Ramos (cell line): ENCODE data around the gene TNS4.

Experiments used
- in situ Hi-C: fragments of 300-500 bp; cut with MboI; formaldehyde crosslinking; loops from one replicate; pipeline ENCODE4 v1.14.3; 2022; ENCODE audit warnings: low sequenced_read_pairs; ENCODE audit not compliant: unreplicated experiment

Gene TNS4

DNA sequence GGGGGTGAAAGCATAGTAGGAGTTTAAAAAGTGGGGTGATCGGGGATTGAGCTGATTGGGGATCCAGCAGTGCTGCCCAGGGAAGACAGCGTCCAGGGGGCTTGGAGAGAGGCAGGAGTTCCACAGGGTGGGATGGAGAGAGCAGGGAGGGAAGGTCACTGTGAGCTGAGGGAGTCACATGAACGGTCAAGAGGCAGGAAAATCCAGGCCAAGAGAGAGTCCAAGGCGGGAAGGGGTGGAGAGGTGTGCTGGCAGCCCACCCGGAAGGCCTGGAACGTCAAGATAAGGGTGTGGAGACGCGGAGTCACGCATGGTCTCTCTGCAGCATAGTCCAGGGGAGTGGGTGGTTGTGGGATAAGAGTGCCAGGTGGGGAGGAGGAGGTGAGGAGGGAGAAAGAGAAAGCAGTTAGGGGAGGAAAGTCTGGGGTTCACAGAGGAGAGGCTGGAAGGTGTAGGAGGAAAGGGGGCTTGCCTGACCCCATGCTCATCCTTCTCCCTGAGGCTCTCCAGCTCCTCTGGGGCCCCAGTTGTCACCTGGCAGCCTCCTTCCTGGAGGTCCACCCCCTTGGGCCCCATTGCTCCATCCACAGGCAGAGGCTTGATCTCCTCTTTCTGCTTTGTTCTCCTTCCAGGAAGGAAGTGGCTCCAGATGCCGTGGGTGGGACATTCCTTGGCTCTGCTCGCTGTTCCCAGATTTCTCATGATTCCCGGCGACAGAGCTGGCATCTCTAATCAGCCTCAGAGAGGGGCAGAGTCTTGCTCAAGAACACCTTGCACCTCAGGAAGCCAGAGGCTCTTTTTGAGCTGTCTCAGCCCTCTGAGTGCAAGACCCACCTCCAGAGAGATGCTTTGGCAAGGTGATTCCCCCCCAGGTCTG lies 35.1 kb upstream of the TNS4 start:
- in situ Hi-C loops: loop anchor here (5.0 to 10.0 kb wide), 2 partner anchors 102 to 174 kb away; partner anchors contain the start of gene GJD3

GRCh38 chr17:40535924-40536294 lies 34.5 kb upstream of the TNS4 start:
- in situ Hi-C loops: loop anchor here (5.0 to 10.0 kb wide), 2 partner anchors 101 to 174 kb away; partner anchors contain the start of gene GJD3

DNA sequence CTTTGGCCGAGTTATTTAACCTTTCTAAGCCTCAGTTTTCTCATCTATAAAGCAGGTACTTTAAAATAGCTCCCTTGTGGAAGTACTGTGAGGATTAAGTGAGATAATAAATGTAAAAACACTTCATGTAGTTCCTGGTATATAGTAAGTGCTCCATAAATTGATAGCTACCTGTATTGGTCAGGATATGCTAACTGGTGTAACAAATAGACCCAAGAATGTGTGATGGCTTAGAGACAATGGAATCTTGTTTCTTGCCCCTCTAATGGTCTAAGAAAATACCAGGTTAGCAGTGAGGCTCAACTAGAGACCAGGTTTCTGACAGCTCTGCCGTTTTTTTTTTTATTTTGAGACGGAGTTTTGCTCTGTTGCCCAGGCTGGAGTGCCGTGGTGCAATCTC lies 34.0 kb upstream of the TNS4 start:
- in situ Hi-C loops: loop anchor here (5.0 to 10.0 kb wide), 2 partner anchors 101 to 173 kb away; partner anchors contain the start of gene GJD3

DNA sequence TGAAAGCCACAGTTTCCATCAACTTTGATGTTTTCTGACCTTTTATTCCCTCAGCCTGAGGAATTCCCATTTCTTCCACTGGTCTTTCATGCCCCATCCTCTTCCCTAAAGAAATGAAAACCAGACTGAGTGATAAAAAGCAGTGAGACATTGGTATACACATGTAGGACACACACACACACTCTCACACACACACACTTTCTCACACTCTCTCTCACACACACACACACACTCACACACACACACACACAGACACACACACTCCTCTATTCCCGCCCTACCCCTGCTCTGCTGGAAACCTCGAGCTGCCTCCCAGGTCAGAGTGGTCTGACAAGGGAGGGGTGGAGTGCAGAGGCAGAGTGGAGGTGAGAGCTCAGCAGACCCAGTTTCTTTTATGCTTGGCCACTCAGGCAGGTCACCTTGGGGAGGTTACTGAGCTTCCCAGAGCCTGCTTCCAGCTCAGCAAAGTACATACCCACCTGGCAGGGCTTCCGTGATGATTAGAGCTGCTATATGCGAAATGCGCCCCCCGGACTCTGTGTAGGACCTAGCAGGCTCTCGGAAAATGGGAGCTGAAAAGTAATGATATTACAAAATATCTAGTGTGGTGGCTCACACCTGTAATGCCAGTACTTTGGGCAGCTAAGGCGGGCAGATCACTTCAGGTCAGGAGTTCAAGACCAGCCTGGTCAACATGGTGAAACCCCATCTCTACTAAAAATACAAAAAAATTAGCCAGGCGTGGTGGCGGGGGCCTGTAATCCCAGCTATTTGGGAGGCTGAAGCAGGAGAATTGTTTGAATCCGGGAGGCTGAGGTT lies 33.2 kb upstream of the TNS4 start:
- in situ Hi-C loops: loop anchor here (5.0 to 10.0 kb wide), 2 partner anchors 100 to 172 kb away; partner anchors contain the start of gene GJD3

DNA sequence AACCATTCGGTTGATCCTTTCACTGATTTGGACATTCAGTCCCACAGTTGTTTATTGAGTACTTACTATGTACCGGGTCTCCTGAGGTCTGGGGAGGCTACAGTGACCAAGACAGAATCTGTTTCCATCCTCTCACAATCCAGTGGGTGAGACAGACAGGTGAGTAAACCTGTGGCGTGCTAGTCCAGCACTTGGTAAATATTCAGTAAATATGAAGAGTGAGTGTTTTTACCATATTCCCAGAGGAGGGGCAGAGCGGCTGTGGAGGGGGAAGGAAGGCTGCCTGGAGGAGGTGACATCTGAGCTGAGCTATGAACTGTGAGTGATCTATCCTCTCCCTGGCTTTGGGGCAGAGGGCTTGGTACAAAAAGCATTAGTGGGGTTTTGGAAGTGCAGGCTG lies 32.5 kb upstream of the TNS4 start:
- in situ Hi-C loops: loop anchor here (10.0 kb wide), 1 partner anchor 99 kb away; no protein-coding TSS in a partner anchor

GRCh38 chr17:40532520-40533253 lies 31.3 kb upstream of the TNS4 start:
- in situ Hi-C loops: loop anchor here (10.0 kb wide), 1 partner anchor 98 kb away; no protein-coding TSS in a partner anchor

DNA sequence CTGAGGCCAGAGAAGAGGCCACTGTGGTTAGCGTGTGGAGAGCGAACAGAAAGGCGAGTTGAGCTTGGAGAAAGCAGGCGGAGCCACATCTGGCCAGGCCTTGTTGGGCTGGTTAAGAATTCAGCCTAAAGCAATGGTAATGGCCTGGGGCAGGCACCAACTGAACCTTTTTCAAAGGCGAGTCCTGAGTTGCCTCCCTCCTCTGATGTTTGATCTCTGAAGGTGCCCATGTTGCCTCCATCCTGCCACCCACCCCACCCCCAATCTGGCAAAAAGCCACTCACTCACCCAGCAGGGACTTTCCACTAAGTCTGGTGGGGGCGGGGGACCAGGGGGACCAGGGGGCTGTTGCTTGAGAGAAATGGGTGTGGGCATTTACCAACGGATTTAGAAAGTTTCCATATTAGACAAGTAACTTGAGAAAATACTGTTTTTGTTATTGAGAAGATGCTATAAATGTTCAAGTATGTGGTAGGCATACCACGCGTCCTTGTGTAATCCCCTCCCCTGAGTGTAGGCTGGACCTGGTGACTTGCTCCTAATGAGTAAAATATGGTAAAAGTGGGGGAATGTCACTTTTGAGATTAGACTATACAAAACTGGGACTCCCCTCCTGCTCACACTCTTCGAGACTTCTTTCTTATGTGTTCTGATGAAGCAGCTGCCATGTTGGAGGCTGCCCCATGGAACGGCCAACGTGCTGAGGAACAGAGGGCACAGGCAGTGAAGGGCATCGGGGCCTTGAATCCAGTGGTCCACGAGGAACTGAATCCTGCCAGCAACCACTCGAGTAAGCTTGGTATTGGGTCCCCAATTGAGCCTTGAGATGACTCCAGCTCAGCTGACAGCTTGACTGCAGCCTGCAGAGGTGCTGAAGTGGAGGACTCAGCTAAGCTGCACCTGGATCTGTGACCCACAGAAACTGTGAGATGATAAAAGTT lies 29.9 kb upstream of the TNS4 start:
- in situ Hi-C loops: loop anchor here (10.0 kb wide), 1 partner anchor 97 kb away; no protein-coding TSS in a partner anchor

- in situ Hi-C loops: loop anchor here (10.0 kb wide), 1 partner anchor 96 kb away; no protein-coding TSS in a partner anchor
Measured at GRCh38 chr17:40530531-40530994, 29.1 kb upstream of the TNS4 start.

- in situ Hi-C loops: loop anchor here (10.0 kb wide), 1 partner anchor 95 kb away; no protein-coding TSS in a partner anchor
Measured at GRCh38 chr17:40529991-40530390, 28.6 kb upstream of the TNS4 start.

DNA sequence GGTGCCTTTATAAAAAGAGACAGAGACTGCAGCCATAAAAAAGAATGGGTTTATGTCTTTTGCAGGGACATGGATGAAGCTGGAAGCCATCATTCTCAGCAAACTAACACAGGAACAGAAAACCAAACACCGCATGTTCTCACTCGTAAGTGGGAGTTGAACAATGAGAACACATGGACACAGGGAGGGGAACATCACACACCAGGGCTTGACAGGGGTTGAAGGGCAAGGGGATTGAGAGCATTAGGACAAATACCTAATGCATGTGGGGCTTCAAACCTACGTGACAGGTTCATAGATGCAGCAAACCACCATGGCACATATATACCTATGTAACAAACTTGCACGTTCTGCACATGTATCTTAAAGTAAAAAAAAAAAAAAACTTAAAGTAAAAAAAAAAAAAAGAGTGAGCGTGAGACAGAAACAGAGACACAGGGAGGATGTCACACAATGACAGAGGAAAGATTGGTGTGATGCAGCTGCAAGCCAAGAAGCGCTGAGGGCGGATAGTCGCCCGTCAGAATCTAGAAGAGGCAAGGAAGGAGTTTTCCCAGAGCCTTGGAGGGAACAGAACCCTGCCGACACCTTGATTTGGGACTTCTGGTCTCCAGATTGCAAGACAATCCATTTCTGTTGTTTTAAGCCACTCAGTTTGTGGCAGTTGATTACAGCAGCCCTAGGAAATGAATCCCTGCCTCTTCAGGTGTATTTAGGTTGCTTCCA lies 27.4 kb upstream of the TNS4 start:
- in situ Hi-C loops: no loop called here

DNA sequence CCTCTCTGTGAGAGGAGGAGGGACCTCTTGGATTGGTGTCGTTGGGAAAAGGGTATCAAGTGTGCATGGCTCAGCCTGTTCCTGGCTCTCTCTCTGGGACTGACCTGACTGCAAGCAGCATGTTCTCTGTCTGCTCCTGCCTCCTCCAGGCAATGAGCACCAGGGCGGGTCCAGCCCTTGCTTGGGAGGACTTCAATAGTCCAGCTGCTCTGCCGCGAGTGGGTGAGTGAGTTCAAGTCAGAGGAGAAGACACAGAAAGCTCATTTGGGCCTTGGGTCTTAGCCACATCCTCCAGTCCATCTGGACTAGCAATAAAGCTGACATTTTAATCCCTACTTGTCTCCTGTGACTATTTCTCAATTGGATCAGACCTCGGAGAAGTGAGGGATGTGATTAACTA lies 25.2 kb upstream of the TNS4 start:
- in situ Hi-C loops: no loop called here

- in situ Hi-C loops: no loop called here
Measured at GRCh38 chr17:40525294-40525693, 23.9 kb upstream of the TNS4 start.

DNA sequence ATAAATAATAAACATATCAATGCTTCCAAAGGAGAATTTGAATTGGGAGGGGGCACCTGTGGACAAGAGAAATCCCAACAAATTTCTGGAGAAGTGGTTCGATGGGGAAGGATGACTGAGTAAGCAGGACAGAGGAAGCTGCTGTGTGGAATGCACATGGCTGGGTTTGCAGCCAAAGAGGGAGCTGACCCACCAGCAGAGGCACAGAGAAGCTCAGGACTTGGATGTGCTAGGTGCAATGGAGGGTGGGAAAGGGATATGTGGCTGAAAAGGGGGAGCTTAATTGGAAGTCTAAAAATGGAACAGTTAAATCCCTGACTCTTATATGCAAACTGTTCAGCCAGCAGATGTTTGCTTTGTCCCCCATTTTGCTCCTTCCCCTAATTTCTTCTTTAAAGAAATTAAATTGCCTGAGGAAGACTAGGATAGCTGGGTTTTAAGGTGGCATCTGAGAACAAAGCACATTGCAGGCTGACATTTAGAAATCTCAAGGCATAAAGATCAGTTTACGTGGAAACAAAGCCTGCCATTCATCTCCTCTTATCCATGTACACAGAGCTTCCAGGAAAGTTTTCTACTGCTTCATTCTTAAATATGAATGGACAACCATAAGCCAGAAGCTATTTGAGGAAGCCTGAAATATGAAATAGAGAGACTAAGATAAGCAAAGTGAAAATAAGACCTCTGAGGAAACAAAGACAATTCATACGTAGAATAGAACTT lies 23.0 kb upstream of the TNS4 start:
- in situ Hi-C loops: no loop called here

DNA sequence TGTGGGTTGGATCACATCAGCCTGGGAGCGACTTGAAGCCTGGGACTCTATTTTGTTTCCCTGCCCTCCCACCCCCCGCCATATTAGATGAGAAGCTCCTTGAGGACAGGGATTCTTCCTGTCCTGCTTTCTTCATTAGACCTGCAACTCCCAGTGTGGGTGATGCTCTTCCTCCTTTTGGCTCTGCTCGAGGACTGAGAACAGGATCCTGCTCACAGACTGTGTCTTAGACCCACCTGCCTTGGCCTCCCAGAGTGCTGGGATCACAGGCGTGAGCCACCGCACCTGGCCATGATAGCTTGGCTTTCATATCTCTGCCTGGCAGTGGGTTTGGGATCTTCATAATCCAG lies 21.5 kb upstream of the TNS4 start:
- in situ Hi-C loops: no loop called here

GRCh38 chr17:40522250-40522960 lies 21.0 kb upstream of the TNS4 start:
- in situ Hi-C loops: no loop called here

- in situ Hi-C loops: no loop called here
Measured at GRCh38 chr17:40520991-40521453, 19.6 kb upstream of the TNS4 start.
